CD14-positive monocyte (primary cell): ENCODE measurements around the gene CSNK1D. TPM values are rescaled to one million over a fixed set of nuclear protein-coding genes. Genes with fewer than 3 reads are reported as not detected.
"Not testable (repeated sequence)": the region's sequence is repeated elsewhere in the genome, so short reads cannot be mapped to it uniquely, and the experiment has no call there.

Experiments
- DNase-seq, 3 donors: peaks; one replicate each; pipeline ENCODE4 v3.0.0-alpha.2; 2011 to 2022
- H2AFZ ChIP-seq: 2 replicates; pipeline ENCODE4 v1.6.0; 2012; ENCODE audit warnings: mild to moderate bottlenecking, low read depth, low read length, inconsistent platforms; ENCODE audit not compliant: insufficient read depth, poor library complexity, severe bottlenecking
- H3K27ac ChIP-seq, 2 donors: 1 replicate in 1 of 2; 2 replicates in 1 of 2; pipeline ENCODE4 v1.5.1; 2012 to 2013; ENCODE audit warnings: low read length in 2 of 2, control low read depth in 1 of 2, inconsistent platforms in 1 of 2, low read depth in 1 of 2, mild to moderate bottlenecking in 1 of 2
- H3K27me3 ChIP-seq, 2 donors: one replicate each; pipeline versions ENCODE4 v1.6.0 to v1.6.1; 2011 to 2013; ENCODE audit warnings: low read length in 2 of 2; ENCODE audit not compliant: control insufficient read depth in 2 of 2, insufficient read depth in 2 of 2
- H3K36me3 ChIP-seq, 2 donors: replicated peaks in 1 of 2; 1 replicate in 1 of 2; 2 replicates in 1 of 2; pipeline versions ENCODE4 v1.5.1 to v1.6.1; 2012 to 2013; ENCODE audit warnings: low read length in 2 of 2, control low read depth in 1 of 2, inconsistent platforms in 1 of 2, mild to moderate bottlenecking in 1 of 2; ENCODE audit not compliant: insufficient read depth in 2 of 2, control insufficient read depth in 1 of 2
- H3K4me1 ChIP-seq, 2 donors: 1 replicate in 1 of 2; 2 replicates in 1 of 2; pipeline versions ENCODE4 v1.5.1 to v1.6.1; 2012 to 2013; ENCODE audit warnings: low read length in 2 of 2, control low read depth in 1 of 2, inconsistent platforms in 1 of 2, mild to moderate bottlenecking in 1 of 2, moderate library complexity in 1 of 2; ENCODE audit not compliant: insufficient read depth in 2 of 2, control insufficient read depth in 1 of 2
- H3K4me2 ChIP-seq: replicated peaks from 2 replicates; pipeline ENCODE3; 2012; ENCODE audit warnings: low read length, moderate library complexity, mild to moderate bottlenecking; ENCODE audit not compliant: poor library complexity, severe bottlenecking; ENCODE audit errors: extremely low read depth
- H3K4me3 ChIP-seq, 3 experiments: fragments of 200-600 bp in 1 of 3; sonication (generic) in 1 of 3; replicated peaks in 1 of 3; 1 replicate in 2 of 3; 2 replicates in 1 of 3; pipeline ENCODE4 v1.5.1; 2011 to 2013; ENCODE audit warnings: low read length in 3 of 3, mild to moderate bottlenecking in 3 of 3, control low read depth in 2 of 3, low read depth in 2 of 3, inconsistent platforms in 1 of 3, moderate library complexity in 1 of 3
- H3K79me2 ChIP-seq: 2 replicates; pipeline ENCODE4 v1.6.0; 2012; ENCODE audit warnings: mild to moderate bottlenecking, control low read depth, inconsistent platforms, low read length, moderate library complexity; ENCODE audit not compliant: insufficient read depth
- H3K9ac ChIP-seq: 2 replicates; pipeline ENCODE4 v1.6.0; 2017; ENCODE audit warnings: low read length, mild to moderate bottlenecking; ENCODE audit not compliant: insufficient read depth, poor library complexity, severe bottlenecking
- H3K9me3 ChIP-seq, 2 donors: replicated peaks in 1 of 2; 1 replicate in 1 of 2; 2 replicates in 1 of 2; pipeline versions ENCODE4 v1.5.1 to v1.6.1; 2012 to 2013; ENCODE audit warnings: low read length in 2 of 2, control low read depth in 1 of 2; ENCODE audit not compliant: control insufficient read depth in 1 of 2, insufficient read depth in 1 of 2
- H4K20me1 ChIP-seq: 2 replicates; pipeline ENCODE4 v1.6.0; 2012; ENCODE audit warnings: mild to moderate bottlenecking, low read length, control low read depth, moderate library complexity; ENCODE audit not compliant: insufficient read depth
- H3K27ac Mint-ChIP-seq, 7 donors: one replicate each; pipeline ENCODE4 v1.8.0; 2020; ENCODE audit warnings: mild to moderate bottlenecking in 7 of 7, mixed read lengths in 7 of 7, moderate library complexity in 6 of 7, inconsistent platforms in 2 of 7
- H3K27me3 Mint-ChIP-seq, 3 donors: one replicate each; pipeline ENCODE4 v1.8.0; 2021 to 2022; ENCODE audit warnings: low read depth in 3 of 3, mild to moderate bottlenecking in 3 of 3, mixed read lengths in 3 of 3, moderate library complexity in 3 of 3, inconsistent platforms in 1 of 3
- H3K36me3 Mint-ChIP-seq, 2 donors: one replicate each; pipeline ENCODE4 v1.8.0; 2020; ENCODE audit warnings: mixed read lengths in 2 of 2, inconsistent platforms in 1 of 2, mild to moderate bottlenecking in 1 of 2
- H3K4me1 Mint-ChIP-seq: one replicate; pipeline ENCODE4 v1.8.0; 2020; ENCODE audit warnings: mild to moderate bottlenecking, mixed read lengths
- H3K4me3 Mint-ChIP-seq, 2 donors: one replicate each; pipeline ENCODE4 v1.8.0; 2020; ENCODE audit warnings: mild to moderate bottlenecking in 2 of 2, mixed read lengths in 2 of 2, moderate library complexity in 1 of 2
- H3K9me3 Mint-ChIP-seq, 7 donors: one replicate each; pipeline ENCODE4 v1.8.0; 2020 to 2022; ENCODE audit warnings: mixed read lengths in 7 of 7, mild to moderate bottlenecking in 6 of 7, moderate library complexity in 6 of 7, inconsistent platforms in 2 of 7
- WGBS: methylation state at CpG from one replicate; pipeline ENCODE4 v1.1.5; 2013; ENCODE audit warnings: missing lambda C conversion rate; ENCODE audit not compliant: insufficient coverage; 5-methylcytosine and 5-hydroxymethylcytosine counted together
- intact Hi-C, 2 donors: fragments of 100-400 bp; cut with micrococcal nuclease; formaldehyde crosslinking; loops; one replicate each; pipeline versions ENCODE4 v1.15.0 to v1.15.1; 2023
- polyA plus RNA-seq, 3 donors: library from polyadenylated mRNA; depleted of rRNA in 1 of 3; unstranded in 2 of 3; stranded (reverse) in 1 of 3; fragments of 300-500 nt in 2 of 3; fragments of >200 nt in 1 of 3; fragmentation: Illumina TruSeq in 2 of 3; gene quantifications; 1 replicate in 2 of 3; 2 replicates in 1 of 3; pipeline ENCODE4 v1.2.3, GENCODE V29; 2012 to 2021
- TF ChIP-seq, protein P1 (sequence below): fragments of 200-600 bp; IDR thresholded peaks from one replicate; pipeline ENCODE4 v1.8.0; 2022; ENCODE audit warnings: antibody characterized with exemption, mild to moderate bottlenecking

CSNK1D gene
- polyA plus RNA-seq, 3 donors, result 47.0 to 299 (median 60.9) TPM

DNA sequence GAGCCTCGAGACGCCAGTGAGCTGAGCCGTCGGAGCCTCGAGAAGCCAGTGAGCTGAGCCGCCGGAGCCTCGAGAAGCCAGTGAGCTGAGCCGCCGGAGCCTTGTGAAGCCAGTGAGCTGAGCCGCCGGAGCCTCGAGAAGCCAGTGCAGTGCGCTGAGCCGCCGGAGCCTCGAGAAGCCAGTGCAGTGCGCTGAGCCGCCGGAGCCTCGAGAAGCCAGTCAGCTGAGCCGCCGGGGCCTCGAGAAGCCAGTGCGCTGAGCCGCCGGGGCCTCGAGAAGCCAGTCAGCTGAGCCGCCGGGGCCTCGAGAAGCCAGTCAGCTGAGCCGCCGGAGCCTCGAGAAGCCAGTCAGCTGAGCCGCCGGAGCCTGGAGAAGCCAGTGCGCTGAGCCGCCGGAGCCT lies 19.4 kb downstream of the CSNK1D start:
- H3K9ac ChIP-seq, H3K27me3 Mint-ChIP-seq, H3K27ac Mint-ChIP-seq, H2AFZ ChIP-seq, H3K27ac ChIP-seq, H3K9me3 ChIP-seq, H3K4me1 ChIP-seq, H3K4me2 ChIP-seq, H3K4me3 ChIP-seq, H3K27me3 ChIP-seq, intact Hi-C loops, DNase-seq, H3K4me1 Mint-ChIP-seq, H3K4me3 Mint-ChIP-seq, H3K9me3 Mint-ChIP-seq: not testable (repeated sequence)
- WGBS, result 98% methylated on average over 36 of the region's 39 CpGs
- H3K36me3 Mint-ChIP-seq, result peaks cover 74 to 83% of the 10 kb centered on the region in 2 donors
- peaks cover 84 to 87% of the 10 kb centered on the region in 2 donors for H3K36me3 ChIP-seq
- peaks cover 94% of the 10 kb centered on the region for H4K20me1 ChIP-seq
- peaks cover 84% of the 10 kb centered on the region for H3K79me2 ChIP-seq

DNA sequence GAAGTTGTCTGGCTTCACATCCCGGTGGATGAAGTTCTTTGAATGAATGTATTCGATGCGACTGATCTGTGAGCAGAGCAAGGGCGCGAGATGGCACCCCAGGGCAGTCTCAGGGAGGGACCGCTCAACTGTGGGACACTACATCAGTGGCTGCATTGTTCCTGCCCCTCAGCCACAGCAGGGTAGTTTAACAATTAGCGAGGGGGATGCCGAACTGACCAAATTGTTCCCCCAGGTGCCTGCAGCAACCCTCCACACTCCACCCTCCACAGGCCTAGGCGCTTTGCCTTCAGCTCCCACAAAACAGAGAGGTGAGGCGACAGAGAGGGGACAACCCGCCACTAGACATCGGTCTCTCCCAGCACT lies 20.3 kb downstream of the CSNK1D start:
- 97% methylated on average over 8 of the region's 12 CpGs for WGBS
- no peak for DNase-seq
- Histone ChIP-seq H3K4me1 (no peaks in the 10 kb centered on the region), H3K27ac (no peak overlapping the region), H3K79me2 (peaks cover 84% of the 10 kb centered on the region), H3K9ac (no peak overlapping the region), H3K36me3 (peaks cover 84 to 87% of the 10 kb centered on the region in 2 donors), H3K4me3 (no peak overlapping the region), H2AFZ (no peak overlapping the region), H3K27me3 (no peaks in the 10 kb centered on the region), H4K20me1 (peaks cover 94% of the 10 kb centered on the region), H3K9me3 (no peaks in the 10 kb centered on the region), H3K4me2 (no peak overlapping the region)
- H3K4me3 Mint-ChIP-seq, result no peak overlapping the region
- no peaks in the 10 kb centered on the region for H3K4me1 Mint-ChIP-seq
- intact Hi-C loops, result no loop called here
- TF ChIP-seq, protein P1, sequence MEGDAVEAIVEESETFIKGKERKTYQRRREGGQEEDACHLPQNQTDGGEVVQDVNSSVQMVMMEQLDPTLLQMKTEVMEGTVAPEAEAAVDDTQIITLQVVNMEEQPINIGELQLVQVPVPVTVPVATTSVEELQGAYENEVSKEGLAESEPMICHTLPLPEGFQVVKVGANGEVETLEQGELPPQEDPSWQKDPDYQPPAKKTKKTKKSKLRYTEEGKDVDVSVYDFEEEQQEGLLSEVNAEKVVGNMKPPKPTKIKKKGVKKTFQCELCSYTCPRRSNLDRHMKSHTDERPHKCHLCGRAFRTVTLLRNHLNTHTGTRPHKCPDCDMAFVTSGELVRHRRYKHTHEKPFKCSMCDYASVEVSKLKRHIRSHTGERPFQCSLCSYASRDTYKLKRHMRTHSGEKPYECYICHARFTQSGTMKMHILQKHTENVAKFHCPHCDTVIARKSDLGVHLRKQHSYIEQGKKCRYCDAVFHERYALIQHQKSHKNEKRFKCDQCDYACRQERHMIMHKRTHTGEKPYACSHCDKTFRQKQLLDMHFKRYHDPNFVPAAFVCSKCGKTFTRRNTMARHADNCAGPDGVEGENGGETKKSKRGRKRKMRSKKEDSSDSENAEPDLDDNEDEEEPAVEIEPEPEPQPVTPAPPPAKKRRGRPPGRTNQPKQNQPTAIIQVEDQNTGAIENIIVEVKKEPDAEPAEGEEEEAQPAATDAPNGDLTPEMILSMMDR, result no peak
- H3K27ac Mint-ChIP-seq, result peak overlapping the region in 2 of 7 donors; percentile 55 to 65
- H3K36me3 Mint-ChIP-seq, result peaks cover 75 to 83% of the 10 kb centered on the region in 2 donors
- peaks cover 0 to 4% (median 0%) of the 10 kb centered on the region in 7 donors for H3K9me3 Mint-ChIP-seq
- no peaks in the 10 kb centered on the region for H3K27me3 Mint-ChIP-seq
